Muscle of leg (tissue), 11 donors: ENCODE results near the gene MSANTD3. TPM values are rescaled to one million over a fixed set of nuclear protein-coding genes. Genes with fewer than 3 reads are reported as not detected.

Source experiments
- DNase-seq: peaks from one replicate; pipeline ENCODE4 v3.0.0; 2013
- H3K27ac ChIP-seq: one replicate; pipeline ENCODE4 v1.5.1; 2013; ENCODE audit warnings: mild to moderate bottlenecking, low read length, control low read depth
- H3K27me3 ChIP-seq: one replicate; pipeline ENCODE4 v1.6.1; 2013; ENCODE audit warnings: low read length; ENCODE audit not compliant: control insufficient read depth, insufficient read depth
- H3K36me3 ChIP-seq: one replicate; pipeline ENCODE4 v1.6.1; 2013; ENCODE audit warnings: low read length; ENCODE audit not compliant: control insufficient read depth, insufficient read depth
- H3K4me1 ChIP-seq: one replicate; pipeline ENCODE4 v1.6.1; 2013; ENCODE audit warnings: low read length; ENCODE audit not compliant: control insufficient read depth, insufficient read depth
- H3K4me3 ChIP-seq: one replicate; pipeline ENCODE4 v1.5.1; 2013; ENCODE audit warnings: low read length, control low read depth
- H3K9me3 ChIP-seq: replicated peaks from 2 replicates; pipeline ENCODE4 v1.6.1; 2013; ENCODE audit warnings: low read depth, low read length; ENCODE audit not compliant: control insufficient read depth
- WGBS: methylation state at CpG from one replicate; pipeline ENCODE4 v1.1.5; 2013; ENCODE audit warnings: missing lambda C conversion rate; ENCODE audit not compliant: insufficient coverage; 5-methylcytosine and 5-hydroxymethylcytosine counted together
- polyA plus RNA-seq, 8 donors: library from polyadenylated mRNA; unstranded; fragments of 120-200 nt; gene quantifications; one replicate each; pipeline versions ENCODE4 v1.2.1 to v1.2.3, GENCODE V29; 2013; ENCODE audit warnings: inconsistent platforms in 1 of 8, low replicate concordance in 1 of 8; ENCODE audit not compliant: insufficient read length in 8 of 8, insufficient read depth in 1 of 8
- total RNA-seq: library from RNA; stranded (reverse); fragments of 120-200 nt; gene quantifications from one replicate; pipeline ENCODE4 v1.2.4, GENCODE V29; 2013

The MSANTD3 gene
- total and polyA plus RNA-seq, 9 donors = 13.1 to 17.0 (median 15.0) TPM

- H3K4me1 ChIP-seq = no peaks in the 10 kb centered on the region
- DNase-seq = peak; percentile 89
- H3K4me3 ChIP-seq = peak overlapping the region; percentile 29
- 20% methylated on average over 13 of the region's 19 CpGs for WGBS
- H3K27me3 ChIP-seq = no peaks in the 10 kb centered on the region
- H3K9me3 ChIP-seq = no peaks in the 10 kb centered on the region
- H3K27ac ChIP-seq = peak overlapping the region; percentile 62
- H3K36me3 ChIP-seq = peaks cover 8% of the 10 kb centered on the region
Observed at GRCh38 chr9:100441911-100442361, 15.0 kb downstream of the MSANTD3 start.

- Histone ChIP-seq H3K4me3 (no peak overlapping the region), H3K36me3 (peaks cover 12% of the 10 kb centered on the region), H3K27ac (no peak overlapping the region), H3K27me3 (no peaks in the 10 kb centered on the region), H3K9me3 (no peaks in the 10 kb centered on the region), H3K4me1 (no peaks in the 10 kb centered on the region)
- WGBS = 65% methylated on average over 4 of the region's 4 CpGs
- no peak for DNase-seq
Observed at GRCh38 chr9:100443781-100444768, 17.1 kb downstream of the MSANTD3 start.

DNA sequence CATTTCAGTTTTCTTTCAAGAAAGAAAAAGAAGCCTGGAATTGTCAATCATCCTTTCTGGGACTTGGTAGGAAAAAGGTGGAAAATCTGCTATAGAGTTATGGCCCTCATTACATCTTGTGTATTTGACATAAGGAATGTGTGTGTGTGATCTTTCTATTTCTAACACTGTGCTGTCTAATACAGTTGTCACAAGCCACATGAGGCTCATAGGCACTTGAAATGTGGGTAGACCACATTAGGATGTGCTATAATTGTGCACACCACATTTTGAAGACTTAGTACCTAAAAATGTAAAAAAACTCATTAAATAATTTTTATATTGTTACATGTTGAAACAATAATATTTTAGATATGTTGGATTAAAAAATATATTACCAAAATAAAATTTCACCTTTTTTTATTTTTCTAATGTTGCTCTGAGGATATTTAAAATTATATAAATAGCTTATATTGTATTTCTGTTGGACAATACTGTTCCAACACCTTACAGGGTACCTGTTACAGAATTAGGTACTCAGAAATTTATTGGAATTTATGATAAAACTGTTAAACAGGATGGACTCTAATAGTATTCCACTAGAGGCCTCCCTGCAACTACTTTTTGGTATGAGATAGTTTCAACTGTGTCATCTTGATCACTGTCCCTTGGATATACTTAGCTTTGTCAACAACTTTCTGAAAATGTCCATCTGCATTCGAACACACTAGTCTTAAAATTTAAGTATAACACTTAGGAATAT is 18.4 kb downstream of the MSANTD3 start:
- H3K4me3 ChIP-seq = no peak overlapping the region
- DNase-seq = no peak
- no peak overlapping the region for H3K27ac ChIP-seq
- H3K9me3 ChIP-seq = no peaks in the 10 kb centered on the region
- no peaks in the 10 kb centered on the region for H3K4me1 ChIP-seq
- H3K36me3 ChIP-seq = peaks cover 12% of the 10 kb centered on the region
- no peaks in the 10 kb centered on the region for H3K27me3 ChIP-seq
- WGBS = no CpG with 5 or more reads among the region's 1 CpG

GRCh38 chr9:100445903-100446549 is 19.1 kb downstream of the MSANTD3 start:
- Histone ChIP-seq H3K36me3 (peaks cover 12% of the 10 kb centered on the region), H3K4me1 (no peaks in the 10 kb centered on the region), H3K4me3 (no peak overlapping the region), H3K27me3 (no peaks in the 10 kb centered on the region), H3K27ac (no peak overlapping the region), H3K9me3 (no peaks in the 10 kb centered on the region)
- WGBS = 80% methylated on average over 1 of the region's 5 CpGs
- no peak for DNase-seq

- DNase-seq = no peak
- H3K27ac ChIP-seq = no peak overlapping the region
- H3K4me1 ChIP-seq = no peaks in the 10 kb centered on the region
- no peaks in the 10 kb centered on the region for H3K27me3 ChIP-seq
- H3K9me3 ChIP-seq = no peaks in the 10 kb centered on the region
- H3K36me3 ChIP-seq = peaks cover 16% of the 10 kb centered on the region
- no peak overlapping the region for H3K4me3 ChIP-seq
Observed at GRCh38 chr9:100447041-100447440, 20.1 kb downstream of the MSANTD3 start.

DNA sequence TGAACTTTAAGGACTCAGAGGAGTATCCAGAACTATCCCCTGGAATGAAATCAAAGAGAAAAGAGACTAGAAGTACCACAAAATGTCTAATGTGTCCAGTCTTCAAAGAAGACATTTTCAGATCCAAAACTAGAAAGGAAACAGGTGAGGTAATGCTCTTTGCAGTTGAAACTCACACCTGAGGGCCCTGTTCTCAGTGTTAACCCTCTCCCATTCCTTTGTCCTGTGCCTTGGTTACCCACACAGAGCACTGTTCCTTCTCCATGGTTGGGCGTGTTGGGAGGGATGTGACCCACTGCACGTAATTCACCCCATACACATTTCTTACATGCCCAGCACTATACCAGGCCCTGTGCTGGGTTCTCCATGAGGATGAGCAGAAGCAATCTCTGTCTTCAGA is 21.3 kb downstream of the MSANTD3 start:
- H3K4me1 ChIP-seq = no peaks in the 10 kb centered on the region
- WGBS = no CpG with 5 or more reads among the region's 2 CpGs
- no peak overlapping the region for H3K27ac ChIP-seq
- no peaks in the 10 kb centered on the region for H3K27me3 ChIP-seq
- H3K9me3 ChIP-seq = no peaks in the 10 kb centered on the region
- no peak overlapping the region for H3K4me3 ChIP-seq
- peaks cover 21% of the 10 kb centered on the region for H3K36me3 ChIP-seq
- DNase-seq = no peak

DNA sequence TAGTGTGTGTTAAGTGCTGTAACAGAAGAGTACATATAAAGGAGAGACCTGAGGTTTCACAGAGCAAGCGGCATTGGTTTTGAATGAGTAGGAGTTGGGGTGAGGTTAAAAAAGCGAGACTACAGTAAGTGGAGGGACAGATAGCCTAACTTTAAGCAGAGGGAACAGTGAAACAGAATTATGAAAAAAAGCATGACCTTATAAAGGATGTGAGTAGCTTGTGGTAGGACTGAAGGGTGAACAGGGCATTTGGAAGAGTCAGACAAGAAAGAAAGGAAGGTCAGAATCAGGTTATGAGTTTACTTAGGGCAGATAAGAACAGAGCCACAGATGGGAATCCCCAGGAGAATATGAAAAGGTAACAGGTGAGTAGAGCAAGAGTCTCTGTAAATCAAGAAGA is 22.5 kb downstream of the MSANTD3 start:
- H3K27ac ChIP-seq = no peak overlapping the region
- 96% methylated on average over 2 of the region's 2 CpGs for WGBS
- no peaks in the 10 kb centered on the region for H3K27me3 ChIP-seq
- H3K9me3 ChIP-seq = no peaks in the 10 kb centered on the region
- peaks cover 20% of the 10 kb centered on the region for H3K36me3 ChIP-seq
- no peaks in the 10 kb centered on the region for H3K4me1 ChIP-seq
- H3K4me3 ChIP-seq = no peak overlapping the region
- no peak for DNase-seq

- H3K27ac ChIP-seq = no peak overlapping the region
- no peaks in the 10 kb centered on the region for H3K4me1 ChIP-seq
- H3K36me3 ChIP-seq = peaks cover 19% of the 10 kb centered on the region
- no peak for DNase-seq
- no peak overlapping the region for H3K4me3 ChIP-seq
- H3K27me3 ChIP-seq = no peaks in the 10 kb centered on the region
- WGBS = 100% methylated on average over 2 of the region's 2 CpGs
- no peaks in the 10 kb centered on the region for H3K9me3 ChIP-seq
Observed at GRCh38 chr9:100452894-100453293, 26.0 kb downstream of the MSANTD3 start.

DNA sequence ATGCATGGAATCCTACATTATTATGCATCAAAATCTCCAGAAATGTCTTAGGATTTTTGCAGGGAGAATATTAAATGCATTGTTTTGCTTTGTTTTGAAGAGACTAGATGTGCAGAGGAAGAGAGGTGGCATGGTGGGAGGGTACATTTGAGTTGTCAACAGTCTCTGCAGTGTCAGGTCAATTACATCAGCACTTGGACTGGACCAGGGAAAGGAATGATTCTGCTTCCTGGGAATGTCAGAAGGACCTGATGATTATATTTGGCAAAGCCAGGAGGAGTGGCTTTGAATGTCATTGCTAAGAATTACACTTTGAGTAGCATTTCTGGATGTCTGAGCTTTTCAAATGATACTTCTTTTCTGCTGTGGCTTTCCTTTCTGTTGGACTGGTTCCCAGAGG is 28.5 kb downstream of the MSANTD3 start:
- Histone ChIP-seq H3K36me3 (peaks cover 15% of the 10 kb centered on the region), H3K4me1 (no peaks in the 10 kb centered on the region)

DNA sequence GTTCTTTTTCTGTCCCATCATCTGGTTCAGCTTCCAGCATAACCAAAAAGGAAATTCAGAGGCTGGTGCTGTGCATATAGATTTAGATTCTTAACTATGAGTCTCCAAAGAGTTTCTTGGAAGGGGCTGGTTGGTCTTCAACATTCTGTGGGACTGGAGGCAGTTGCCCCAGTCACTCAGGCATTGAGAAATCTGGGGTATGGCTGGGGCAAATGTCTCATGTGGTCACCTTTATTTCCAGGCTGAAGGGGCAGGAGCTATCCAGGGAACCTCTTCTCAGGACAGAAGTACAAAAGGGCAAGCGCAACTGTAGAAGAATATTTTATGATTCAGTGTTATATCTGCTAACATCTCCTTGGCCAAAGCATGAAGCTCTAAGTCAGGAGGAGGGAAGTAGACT is 30.6 kb downstream of the MSANTD3 start:
- Histone ChIP-seq H3K4me1 (no peaks in the 10 kb centered on the region), H3K27me3 (no peaks in the 10 kb centered on the region), H3K27ac (no peak overlapping the region), H3K36me3 (peaks cover 8% of the 10 kb centered on the region), H3K4me3 (no peak overlapping the region), H3K9me3 (no peaks in the 10 kb centered on the region)
- no CpG with 5 or more reads among the region's 1 CpG for WGBS
- DNase-seq = no peak

More for the DNA sequence above, 28.5 kb downstream of the MSANTD3 start:
- no peaks in the 10 kb centered on the region for H3K27me3 ChIP-seq
- H3K27ac ChIP-seq = no peak overlapping the region
- no peak for DNase-seq
- H3K4me3 ChIP-seq = no peak overlapping the region
- no peaks in the 10 kb centered on the region for H3K9me3 ChIP-seq
